GM21786 (cell line): ENCODE data around the gene LAMP2.
A peak's percentile ranks its signal among the peaks of the same experiment; 100 is the strongest.
"Not testable (repeated sequence)": the region's sequence is repeated elsewhere in the genome, so short reads cannot be mapped to it uniquely, and the experiment has no call there.

Experiments
- ATAC-seq: cut with Tn5 transposase; IDR thresholded peaks from one replicate; pipeline ENCODE4 v1.9.1; 2021; ENCODE audit not compliant: unreplicated experiment

LAMP2 gene

DNA sequence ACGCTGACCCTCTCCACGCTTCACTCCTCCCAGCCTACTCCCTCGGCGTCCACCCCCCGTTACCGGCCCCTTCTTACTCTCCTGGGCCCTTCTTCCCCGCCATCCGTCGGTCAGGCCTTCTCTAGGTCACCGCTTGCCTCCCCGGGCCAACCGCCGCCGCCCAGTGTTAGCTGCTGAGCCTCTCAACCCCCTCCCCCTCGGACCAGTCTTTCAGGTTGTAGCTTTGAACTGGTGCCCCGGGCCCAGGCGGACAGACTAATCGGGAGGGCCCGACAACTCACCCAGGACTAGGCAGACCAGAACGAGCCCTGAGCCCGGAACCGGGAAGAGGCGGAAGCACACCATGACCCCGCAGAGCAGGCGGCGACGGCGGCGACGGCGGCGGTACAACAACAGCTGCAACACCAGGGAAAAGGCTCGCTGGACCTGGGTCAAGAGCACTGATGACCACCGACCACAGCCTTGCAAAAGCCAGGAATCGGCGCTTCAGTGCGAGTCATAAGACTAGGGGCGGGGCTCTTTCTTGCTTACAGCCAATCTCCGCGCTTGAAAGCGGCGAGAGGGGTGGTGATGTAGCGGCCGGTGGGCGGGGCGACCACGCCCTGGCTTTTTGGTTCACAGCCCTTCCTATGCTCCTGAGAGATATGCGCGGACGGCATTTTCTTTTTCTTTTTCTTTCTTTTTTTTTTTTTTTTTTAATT lies at the start of gene LAMP2:
TSS of gene LAMP2 (minus strand) at position 472 of the 701 bp plus-strand sequence. CDS start at position 345, 127 bp downstream.
- peak; percentile 97 for ATAC-seq

DNA sequence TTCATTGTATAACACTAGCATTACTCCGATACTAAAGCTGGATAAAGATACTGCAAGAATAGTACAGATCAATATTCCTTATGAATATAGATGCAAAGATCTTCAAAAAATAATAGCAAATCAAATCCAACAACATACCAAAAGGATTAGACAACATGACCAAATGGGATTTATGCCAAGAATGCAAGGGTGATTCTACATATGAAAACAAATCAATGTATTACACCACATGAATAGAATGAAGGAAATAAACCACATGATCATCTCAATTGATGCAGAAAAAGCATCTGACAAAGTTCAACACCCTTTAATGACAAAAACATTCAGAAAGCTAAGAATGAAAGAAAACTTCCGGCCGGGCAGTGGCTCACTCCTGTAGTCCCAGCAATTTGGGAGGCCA lies 48.8 kb upstream of the LAMP2 start:
- ATAC-seq, result no peak

DNA sequence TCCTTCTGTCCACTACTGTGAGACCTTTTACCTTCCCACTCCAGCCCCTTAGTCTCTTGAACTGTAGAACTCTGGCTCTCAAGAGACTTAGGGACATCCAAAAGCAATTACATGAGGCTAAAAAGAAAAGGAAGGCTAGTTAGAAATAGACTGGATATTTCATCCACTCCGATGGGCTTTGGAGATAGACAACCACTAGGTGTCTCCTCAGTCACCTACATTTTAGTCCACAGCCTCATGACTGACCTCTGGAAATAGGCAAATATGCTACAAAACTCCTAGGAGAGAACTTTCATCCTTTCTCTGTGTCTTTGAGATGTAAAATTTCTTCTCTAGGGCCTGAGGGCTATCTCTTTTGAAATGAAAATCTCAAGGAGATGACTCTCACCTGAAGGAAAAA lies 45.1 kb upstream of the LAMP2 start:
- no peak for ATAC-seq

DNA sequence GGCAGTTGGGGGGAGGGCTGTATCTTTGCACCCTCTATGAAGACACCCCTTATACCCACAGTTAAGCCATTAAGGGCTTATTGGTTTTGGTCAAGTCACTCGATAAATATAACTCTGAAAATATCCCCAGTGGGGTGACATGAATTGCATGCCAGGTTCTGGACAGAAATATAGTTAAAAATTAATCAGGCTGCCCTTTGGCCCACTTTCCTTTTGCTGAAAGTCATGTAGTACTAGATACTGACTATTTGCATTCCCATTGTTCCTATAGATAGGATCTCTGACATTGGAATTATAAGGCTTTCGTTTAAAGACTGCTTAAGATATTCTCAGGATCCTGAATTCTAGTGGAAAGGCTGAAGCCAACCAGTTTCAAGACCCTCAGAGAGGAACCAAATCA lies 43.5 kb upstream of the LAMP2 start:
- ATAC-seq, result no peak

DNA sequence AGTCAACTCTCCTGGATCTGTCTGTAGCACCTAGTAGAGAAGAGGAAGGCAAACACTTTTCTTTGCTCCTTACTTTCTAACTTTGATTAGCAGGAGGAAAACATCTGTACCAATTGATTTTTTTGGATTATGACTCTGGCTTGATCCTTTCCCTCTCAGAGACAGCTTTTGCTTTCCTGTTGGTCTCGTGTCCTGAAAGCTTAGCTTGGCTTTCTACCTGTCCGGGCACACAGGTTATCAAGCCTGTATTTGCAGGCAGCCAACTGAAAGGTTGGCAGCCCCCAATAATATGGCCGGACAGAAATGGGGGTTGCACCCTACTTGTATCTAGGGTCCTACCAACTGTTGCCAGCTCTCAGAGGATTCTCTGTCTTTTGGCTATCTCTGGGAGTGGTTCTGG lies 43.1 kb upstream of the LAMP2 start:
- no peak for ATAC-seq

GRCh38 chrX:120504569-120504968 lies 35.5 kb upstream of the LAMP2 start:
- ATAC-seq, result no peak

DNA sequence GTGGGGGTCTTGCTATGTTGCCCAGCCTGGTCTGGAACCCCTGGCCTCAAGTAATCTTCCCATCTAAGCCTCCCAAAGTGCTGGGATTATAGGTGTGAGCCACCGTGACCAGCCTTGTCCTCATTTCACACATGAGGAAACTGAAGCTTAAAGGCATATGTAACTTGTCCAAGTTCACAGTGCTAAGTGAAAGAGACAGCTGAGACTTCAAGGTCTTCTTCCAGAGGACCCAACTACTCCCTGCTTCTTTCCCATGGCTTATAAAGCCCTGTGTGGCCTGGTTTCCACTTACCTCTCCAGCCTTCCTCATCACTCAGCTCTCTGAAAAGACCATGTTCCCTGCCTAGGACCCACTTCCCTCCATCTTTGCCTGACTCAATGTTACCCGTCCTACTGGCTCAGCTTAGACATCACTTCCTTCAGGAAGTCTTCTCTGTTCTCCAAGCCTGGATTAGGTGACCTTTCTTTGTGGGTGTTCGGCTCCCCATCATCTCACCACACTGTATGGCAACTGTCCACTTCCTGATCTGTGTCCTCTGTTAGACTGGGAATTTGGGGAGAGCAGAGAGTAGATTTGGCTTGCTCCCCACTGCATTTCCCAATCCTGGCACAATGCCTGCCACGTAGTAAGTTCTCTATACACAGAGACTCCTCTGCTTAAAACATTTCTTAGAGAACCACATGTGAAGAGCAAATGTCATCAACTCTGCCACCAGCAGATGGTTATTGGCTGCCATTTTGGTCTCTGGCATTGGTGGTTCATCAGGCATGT lies 30.4 kb upstream of the LAMP2 start:
- no peak for ATAC-seq

GRCh38 chrX:120490119-120490518 lies 21.0 kb upstream of the LAMP2 start:
- not testable (repeated sequence) for ATAC-seq

DNA sequence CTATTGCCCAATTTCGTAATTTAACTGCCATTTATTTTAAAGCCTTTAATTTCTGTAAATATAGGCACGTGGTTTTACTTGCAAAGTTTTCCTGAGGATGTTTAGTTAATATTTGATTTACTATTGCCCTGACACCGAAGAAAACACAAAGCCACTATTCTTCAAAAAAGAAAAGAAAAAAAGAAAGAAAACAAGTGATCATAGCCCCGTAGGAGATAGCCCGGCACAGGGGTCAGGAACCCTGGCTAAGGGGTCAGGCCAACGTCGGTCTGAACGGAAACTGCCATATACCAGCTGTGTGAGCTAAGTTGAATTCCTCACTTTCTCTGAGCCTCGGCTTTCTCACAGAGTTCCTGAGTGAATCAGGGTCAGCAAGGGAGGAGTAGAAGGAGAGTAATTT lies 17.7 kb upstream of the LAMP2 start:
- no peak for ATAC-seq

- ATAC-seq, result peak; percentile 74
Observed at GRCh38 chrX:120485638-120486520, 16.8 kb upstream of the LAMP2 start.

- ATAC-seq, result peak; percentile 4
Observed at GRCh38 chrX:120485315-120485637, 16.2 kb upstream of the LAMP2 start.

DNA sequence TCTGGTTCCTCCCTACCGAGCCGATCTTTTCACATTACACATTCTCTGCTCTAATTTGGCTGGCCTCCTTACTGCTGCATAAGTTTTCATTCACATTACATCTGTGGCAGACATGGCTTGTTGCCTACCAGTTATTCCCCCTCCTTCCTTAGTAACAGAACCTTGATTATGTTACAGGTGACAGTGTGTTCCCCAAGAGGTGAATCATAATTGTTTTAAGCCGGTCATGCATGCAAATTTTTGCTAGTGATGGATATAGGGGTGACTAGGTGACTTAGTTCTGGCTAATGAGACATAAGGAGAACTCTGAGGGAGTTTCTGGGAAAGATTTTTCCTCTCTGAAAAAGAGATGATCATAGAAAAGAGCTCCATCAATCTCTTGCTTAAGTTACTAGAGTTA lies 8.4 kb upstream of the LAMP2 start:
- no peak for ATAC-seq

DNA sequence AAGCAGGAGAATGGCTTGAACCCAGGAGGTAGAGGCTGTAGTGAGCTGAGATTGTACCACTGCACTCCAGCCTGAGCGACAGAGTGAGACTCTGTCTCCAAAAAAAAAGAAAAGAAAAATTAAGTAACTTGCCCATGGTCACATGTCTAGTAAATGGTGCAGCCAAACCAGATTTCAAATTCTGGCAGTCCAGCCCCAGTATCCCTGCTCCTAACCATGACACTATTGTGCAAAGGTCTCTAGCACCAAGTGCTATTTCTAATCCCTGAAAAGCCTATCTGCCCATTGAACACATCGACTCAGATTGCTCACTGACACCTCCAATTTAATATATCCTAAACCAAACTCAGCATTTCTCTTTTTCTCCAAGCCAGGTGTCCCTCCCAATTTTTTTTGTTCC lies 7.6 kb upstream of the LAMP2 start:
- no peak for ATAC-seq

DNA sequence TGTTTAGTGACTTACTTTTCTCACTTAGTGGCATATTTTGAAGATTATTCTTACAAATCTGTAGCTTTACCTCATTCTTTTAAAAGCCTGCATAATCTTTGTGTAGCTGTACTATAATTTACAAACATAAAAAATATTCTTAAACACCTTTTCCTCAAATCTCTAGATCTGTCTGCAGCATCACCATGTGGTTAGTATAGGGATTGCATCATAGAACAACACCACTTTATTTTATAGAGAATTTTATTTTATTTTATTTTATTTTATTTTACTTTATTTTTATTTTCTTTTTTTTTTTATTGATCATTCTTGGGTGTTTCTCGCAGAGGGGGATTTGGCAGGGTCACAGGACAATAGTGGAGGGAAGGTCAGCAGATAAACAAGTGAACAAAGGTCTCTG lies 6.4 kb upstream of the LAMP2 start:
- not testable (repeated sequence) for ATAC-seq

- ATAC-seq, result no peak
Observed at GRCh38 chrX:120474085-120474484, 5.0 kb upstream of the LAMP2 start.

DNA sequence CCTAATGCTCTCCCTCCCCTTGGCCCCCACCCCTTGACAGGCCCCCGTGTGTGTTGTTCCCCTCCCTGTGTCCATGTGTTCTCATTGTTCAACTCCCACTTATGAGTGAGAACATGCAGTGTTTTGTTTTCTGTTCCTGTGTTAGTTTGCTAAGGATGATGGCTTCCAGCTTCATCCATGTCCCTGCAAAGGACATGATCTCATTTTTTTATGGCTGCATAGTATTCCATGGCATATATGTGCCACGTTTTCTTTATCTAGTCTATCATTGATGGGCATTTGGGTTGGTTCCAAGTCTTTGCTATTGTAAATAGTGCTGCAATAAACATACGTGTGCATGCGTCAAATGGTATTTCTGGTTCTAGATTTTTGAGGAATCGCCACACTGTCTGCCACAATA lies 561 bp upstream of the LAMP2 start:
- ATAC-seq, result peak; percentile 5

GRCh38 chrX:120468479-120468824 lies 644 bp downstream of the LAMP2 start:
- no peak for ATAC-seq

GRCh38 chrX:120468071-120468470 lies 1.0 kb downstream of the LAMP2 start:
- no peak for ATAC-seq

- ATAC-seq, result no peak
Observed at GRCh38 chrX:120464411-120464810, 4.7 kb downstream of the LAMP2 start.

- ATAC-seq, result no peak
Observed at GRCh38 chrX:120463241-120463640, 5.9 kb downstream of the LAMP2 start.

DNA sequence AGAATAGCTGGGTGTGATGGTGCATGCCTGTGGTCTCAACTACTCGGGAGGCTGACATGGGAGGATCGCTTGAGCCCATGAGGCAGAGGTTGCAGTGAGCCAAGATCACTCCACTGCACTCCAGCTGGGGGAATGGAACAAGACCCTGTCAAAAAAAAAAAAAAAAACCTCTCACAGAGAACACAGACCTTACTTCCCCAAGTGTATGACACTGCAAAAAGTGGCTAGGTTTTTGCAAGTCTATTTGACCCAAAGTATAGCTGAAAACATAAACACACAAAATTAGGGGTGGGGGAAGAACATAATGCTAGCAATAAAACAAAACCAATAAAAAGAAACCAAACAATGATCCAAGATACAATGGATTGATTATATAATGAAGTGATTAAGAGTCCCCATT lies 6.7 kb downstream of the LAMP2 start:
- ATAC-seq, result no peak

DNA sequence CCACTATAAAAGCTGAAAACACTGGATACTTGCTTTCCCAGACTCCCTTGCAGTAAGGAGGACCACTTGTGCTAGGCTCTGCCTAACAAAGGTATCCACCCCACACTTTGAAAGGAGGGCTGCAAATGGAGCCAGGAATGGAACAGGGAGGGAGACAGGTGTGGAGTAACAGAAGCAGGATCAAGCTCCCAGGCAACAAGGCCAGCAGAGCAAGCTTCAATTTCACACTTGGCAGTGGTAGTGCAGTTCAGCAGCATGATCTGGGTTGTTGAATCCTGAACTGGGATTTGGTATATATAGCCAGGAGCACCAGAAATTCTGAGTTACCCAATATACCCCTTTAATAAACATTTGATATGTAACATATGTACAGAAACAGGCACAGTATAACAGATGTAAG lies 9.8 kb downstream of the LAMP2 start:
- ATAC-seq, result no peak
